B cell (primary cell): ENCODE measurements around the gene RC3H1.
"Not testable (repeated sequence)": the region's sequence is repeated elsewhere in the genome, so short reads cannot be mapped to it uniquely, and the experiment has no call there.

ENCODE experiments used
- EZH2 ChIP-seq: IDR thresholded peaks from 2 replicates; pipeline ENCODE4 v1.6.1; 2012; ENCODE audit warnings: borderline replicate concordance, low read depth, mild to moderate bottlenecking, moderate library complexity, low read length; ENCODE audit not compliant: insufficient read depth, poor library complexity, severe bottlenecking
- TF ChIP-seq, protein P1 (sequence below): fragments of 200-600 bp; IDR thresholded peaks from one replicate; pipeline ENCODE4 v1.8.0; 2022; ENCODE audit warnings: antibody characterized with exemption, mild to moderate bottlenecking

DNA sequence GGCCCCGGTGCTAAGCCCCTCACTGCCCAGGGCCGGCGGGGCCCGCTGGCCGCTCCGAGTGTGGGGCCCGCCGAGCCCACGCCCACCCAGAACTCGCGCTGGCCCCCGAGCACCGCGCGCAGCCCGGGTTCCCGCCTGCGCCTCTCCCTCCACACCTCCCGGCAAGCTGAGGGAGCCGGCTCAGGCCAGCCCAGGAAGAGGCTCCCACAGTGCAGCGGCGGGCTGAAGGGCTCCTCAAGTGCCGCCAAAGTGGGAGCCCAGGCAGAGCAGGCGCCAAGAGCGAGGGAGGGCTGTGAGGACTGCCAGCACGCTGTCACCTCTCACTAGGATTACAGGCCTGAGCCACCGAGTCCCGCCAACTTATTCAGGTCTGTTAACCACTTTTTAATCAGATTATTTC lies 34.5 kb upstream of the RC3H1 start:
- TF ChIP-seq, protein P1, sequence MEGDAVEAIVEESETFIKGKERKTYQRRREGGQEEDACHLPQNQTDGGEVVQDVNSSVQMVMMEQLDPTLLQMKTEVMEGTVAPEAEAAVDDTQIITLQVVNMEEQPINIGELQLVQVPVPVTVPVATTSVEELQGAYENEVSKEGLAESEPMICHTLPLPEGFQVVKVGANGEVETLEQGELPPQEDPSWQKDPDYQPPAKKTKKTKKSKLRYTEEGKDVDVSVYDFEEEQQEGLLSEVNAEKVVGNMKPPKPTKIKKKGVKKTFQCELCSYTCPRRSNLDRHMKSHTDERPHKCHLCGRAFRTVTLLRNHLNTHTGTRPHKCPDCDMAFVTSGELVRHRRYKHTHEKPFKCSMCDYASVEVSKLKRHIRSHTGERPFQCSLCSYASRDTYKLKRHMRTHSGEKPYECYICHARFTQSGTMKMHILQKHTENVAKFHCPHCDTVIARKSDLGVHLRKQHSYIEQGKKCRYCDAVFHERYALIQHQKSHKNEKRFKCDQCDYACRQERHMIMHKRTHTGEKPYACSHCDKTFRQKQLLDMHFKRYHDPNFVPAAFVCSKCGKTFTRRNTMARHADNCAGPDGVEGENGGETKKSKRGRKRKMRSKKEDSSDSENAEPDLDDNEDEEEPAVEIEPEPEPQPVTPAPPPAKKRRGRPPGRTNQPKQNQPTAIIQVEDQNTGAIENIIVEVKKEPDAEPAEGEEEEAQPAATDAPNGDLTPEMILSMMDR = not testable (repeated sequence)
- TF ChIP-seq EZH2 = not testable (repeated sequence)
